Dendritic cell treated with granulocyte-macrophage colony-stimulating factor and Interleukin-4, amounts not matched to agents 40 ng/mL and 50 ng/mL, for 4 days (primary cell): ENCODE data around the gene TAS2R41.

Experiments used
- H3K27ac Mint-ChIP-seq: one replicate; pipeline ENCODE4 v1.8.0; 2022; ENCODE audit warnings: mild to moderate bottlenecking, mixed read lengths
- H3K27me3 Mint-ChIP-seq: one replicate; pipeline ENCODE4 v1.8.0; 2022; ENCODE audit warnings: mild to moderate bottlenecking, mixed read lengths
- H3K36me3 Mint-ChIP-seq: one replicate; pipeline ENCODE4 v1.8.0; 2022; ENCODE audit warnings: low read depth, mixed read lengths
- H3K4me1 Mint-ChIP-seq: one replicate; pipeline ENCODE4 v1.8.0; 2022; ENCODE audit warnings: low read depth, mixed read lengths
- H3K4me3 Mint-ChIP-seq: one replicate; pipeline ENCODE4 v1.8.0; 2022; ENCODE audit warnings: mild to moderate bottlenecking, moderate library complexity, mixed read lengths
- H3K9me3 Mint-ChIP-seq: one replicate; pipeline ENCODE4 v1.8.0; 2022; ENCODE audit warnings: mixed read lengths
- intact Hi-C: fragments of 100-400 bp; cut with micrococcal nuclease; formaldehyde crosslinking; loops from one replicate; pipeline ENCODE4 v1.15.0; 2022

The TAS2R41 gene

DNA sequence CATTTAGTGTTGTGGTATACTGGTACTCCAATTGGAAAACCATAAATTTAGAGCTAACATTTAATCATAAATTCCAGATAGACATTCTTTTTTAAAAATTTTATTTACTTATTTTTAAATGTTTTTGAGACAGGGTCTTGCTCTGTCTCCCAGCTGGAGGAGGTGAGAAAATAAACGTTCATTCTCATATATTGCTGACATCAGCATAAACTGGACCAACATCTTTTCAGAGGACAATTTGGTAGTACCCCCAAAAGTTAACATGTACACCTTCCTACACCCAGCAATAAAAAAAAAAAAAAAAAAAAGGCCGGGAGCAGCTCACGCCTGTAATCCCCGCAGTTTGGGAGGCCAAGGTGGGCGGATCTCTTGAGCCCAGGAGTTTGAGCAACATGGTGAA is 29.2 kb upstream of the TAS2R41 start:
- no peaks in the 10 kb centered on the region for H3K27me3 Mint-ChIP-seq
- H3K9me3 Mint-ChIP-seq = no peaks in the 10 kb centered on the region
- no peaks in the 10 kb centered on the region for H3K4me1 Mint-ChIP-seq
- no peak overlapping the region for H3K27ac Mint-ChIP-seq
- no peak overlapping the region for H3K4me3 Mint-ChIP-seq
- intact Hi-C loops = no loop called here
- H3K36me3 Mint-ChIP-seq = no peaks in the 10 kb centered on the region

DNA sequence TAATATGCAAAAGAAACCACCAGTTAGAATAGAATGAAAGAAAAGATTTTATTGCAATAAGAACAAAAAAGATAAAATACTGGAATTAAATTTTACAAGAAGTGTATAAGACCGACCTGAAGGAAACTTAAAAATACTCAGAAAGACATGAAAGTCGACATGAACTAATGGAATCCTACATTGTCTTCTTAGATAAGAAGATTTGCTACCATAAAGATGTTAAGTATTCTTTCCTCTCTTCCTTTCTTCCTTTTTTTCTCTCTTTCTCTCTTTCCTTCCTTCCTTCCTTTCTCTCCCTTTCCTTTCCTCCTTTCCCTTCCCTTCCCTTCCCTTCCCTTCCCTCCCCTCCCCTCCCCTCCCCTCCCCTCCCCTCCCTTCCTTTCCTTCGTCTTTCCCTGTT is 27.9 kb upstream of the TAS2R41 start:
- Mint-ChIP-seq H3K9me3 (no peaks in the 10 kb centered on the region), H3K4me1 (no peaks in the 10 kb centered on the region), H3K27me3 (no peaks in the 10 kb centered on the region), H3K4me3 (no peak overlapping the region), H3K27ac (no peak overlapping the region), H3K36me3 (no peaks in the 10 kb centered on the region)
- intact Hi-C loops = no loop called here

DNA sequence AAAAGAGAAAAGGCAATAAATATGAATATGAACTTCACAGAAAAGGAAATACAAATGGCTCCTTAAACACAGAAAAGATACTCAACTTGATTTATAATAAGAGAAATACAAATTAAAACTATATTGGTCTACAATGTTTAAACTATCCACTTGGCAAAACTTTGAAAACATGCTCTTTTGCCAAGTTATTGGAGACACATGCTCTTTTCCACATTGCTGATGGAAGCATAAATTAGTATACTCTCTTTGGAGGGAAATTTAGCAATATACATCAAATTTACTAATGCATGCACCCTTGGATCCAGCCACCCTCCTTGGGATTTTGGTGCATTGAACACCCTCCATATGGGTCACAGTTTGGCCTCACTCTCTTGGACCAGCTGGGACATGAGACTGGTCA is 26.6 kb upstream of the TAS2R41 start:
- Mint-ChIP-seq H3K27me3 (no peaks in the 10 kb centered on the region), H3K4me1 (no peaks in the 10 kb centered on the region), H3K27ac (no peak overlapping the region), H3K4me3 (no peak overlapping the region), H3K36me3 (no peaks in the 10 kb centered on the region), H3K9me3 (no peaks in the 10 kb centered on the region)
- intact Hi-C loops = no loop called here

DNA sequence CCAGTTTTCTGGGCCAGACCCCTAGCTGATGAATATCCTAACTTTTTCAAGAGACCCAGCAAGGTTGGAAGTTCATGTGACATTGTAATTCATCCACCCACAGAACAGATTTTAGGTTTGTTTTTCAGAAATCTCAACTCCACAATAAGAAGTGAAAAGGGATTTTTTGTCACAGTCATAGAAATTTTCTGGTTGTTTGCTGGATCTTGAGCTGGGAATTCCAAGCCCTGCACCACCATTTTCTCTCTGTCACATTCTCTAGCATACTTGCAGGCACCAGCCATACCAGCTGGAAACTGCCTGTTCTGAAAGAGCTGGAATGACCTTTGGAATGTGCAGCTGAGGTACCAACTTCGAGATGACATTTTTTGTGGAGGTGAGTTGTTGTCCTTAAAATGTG is 25.9 kb upstream of the TAS2R41 start:
- H3K4me1 Mint-ChIP-seq = no peaks in the 10 kb centered on the region

DNA sequence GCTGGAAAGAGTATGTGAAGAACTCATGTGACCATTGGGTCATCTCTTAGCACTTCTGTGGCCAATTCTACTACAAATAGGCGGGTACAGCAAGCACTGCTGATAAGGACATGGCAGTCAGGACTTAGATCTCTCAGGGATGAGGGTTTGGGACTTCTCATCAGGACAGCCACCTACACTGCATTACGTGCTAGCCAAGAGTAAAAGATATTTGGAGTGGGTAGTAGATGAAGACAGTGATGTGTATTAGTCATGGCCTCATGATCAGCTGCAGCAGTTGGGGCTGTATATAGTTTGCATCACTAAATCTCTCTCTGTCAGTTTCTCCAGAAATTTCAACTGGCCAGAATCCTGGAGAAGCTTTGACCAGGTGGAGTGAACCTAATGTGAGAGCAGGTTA is 25.2 kb upstream of the TAS2R41 start:
- Mint-ChIP-seq H3K9me3 (no peaks in the 10 kb centered on the region), H3K27ac (no peak overlapping the region), H3K27me3 (no peaks in the 10 kb centered on the region), H3K4me3 (no peak overlapping the region), H3K36me3 (no peaks in the 10 kb centered on the region), H3K4me1 (peaks cover 2% of the 10 kb centered on the region)
- intact Hi-C loops = no loop called here

More for the DNA sequence above, 25.9 kb upstream of the TAS2R41 start:
- Mint-ChIP-seq H3K4me3 (no peak overlapping the region), H3K9me3 (no peaks in the 10 kb centered on the region), H3K27me3 (no peaks in the 10 kb centered on the region), H3K36me3 (no peaks in the 10 kb centered on the region), H3K27ac (no peak overlapping the region)
- intact Hi-C loops = no loop called here

DNA sequence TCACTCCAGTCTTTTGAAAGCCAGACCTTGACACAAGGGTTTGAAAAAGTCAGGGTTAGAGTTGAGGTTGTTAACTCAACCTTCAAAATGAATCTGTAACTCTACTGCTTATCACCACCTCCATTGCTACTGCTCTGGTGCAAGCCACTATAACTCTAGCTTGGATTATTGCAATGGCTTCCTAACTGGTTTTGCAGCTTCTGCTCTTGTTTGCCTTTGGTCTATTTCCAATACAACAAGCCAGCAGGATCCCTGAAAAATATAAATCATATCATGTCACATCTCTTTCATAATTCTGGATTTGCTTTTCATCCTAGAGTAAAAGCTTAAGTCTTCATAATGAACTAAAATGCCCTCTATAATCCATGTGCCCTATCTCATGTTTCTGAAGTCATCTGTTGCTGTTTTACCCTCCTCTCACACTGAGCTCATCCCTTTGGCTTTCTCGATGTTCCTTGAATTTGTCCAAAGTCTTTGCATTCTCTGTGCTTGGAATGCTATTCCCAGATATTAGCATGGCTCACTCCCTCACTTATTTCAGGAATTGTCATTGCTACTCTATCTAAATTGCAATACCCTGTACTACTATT is 23.5 kb upstream of the TAS2R41 start:
- Mint-ChIP-seq H3K36me3 (no peaks in the 10 kb centered on the region), H3K27ac (no peak overlapping the region), H3K4me1 (peaks cover 19% of the 10 kb centered on the region), H3K27me3 (no peaks in the 10 kb centered on the region), H3K4me3 (no peak overlapping the region), H3K9me3 (no peaks in the 10 kb centered on the region)
- intact Hi-C loops = no loop called here

DNA sequence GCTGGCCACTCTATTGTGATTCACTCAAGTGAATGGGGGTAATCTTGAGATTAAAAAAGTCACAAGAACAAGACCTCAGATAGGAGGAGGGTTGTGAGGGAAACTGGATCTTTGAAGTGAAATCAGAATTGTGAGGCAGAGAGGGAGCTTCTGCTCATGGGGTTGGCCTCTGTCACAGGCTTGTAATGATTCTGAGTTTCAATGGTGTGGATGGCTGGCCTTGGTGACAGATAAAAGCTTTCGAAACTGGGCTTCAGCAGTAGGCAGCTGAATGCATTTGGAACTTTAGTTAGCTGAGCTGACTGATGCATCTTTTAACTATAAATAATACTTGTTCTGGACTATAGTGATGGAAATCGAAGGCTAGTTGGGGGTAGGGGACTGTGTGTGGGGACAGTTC is 22.2 kb upstream of the TAS2R41 start:
- Mint-ChIP-seq H3K4me3 (no peak overlapping the region), H3K27me3 (no peaks in the 10 kb centered on the region), H3K9me3 (no peaks in the 10 kb centered on the region), H3K36me3 (no peaks in the 10 kb centered on the region), H3K27ac (no peak overlapping the region), H3K4me1 (peaks cover 22% of the 10 kb centered on the region)
- intact Hi-C loops = no loop called here

DNA sequence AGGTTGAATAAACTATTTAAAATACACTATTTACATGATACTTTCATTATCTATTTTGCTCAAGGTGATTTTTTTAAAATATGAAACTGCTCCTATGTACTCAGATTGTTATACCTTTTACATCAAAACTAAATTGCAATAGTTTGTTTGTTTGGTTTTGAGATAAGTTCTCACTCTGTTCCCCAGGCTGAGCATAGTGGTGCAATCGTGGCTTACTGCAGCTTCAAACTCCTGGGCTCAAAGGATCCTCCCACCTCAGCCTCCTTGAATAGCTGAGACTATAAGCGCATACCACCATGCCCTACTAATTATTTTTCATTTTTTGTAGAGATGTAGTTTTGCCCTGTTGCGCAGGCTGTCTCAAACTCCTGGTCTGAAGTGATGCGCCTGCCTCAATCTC is 21.7 kb upstream of the TAS2R41 start:
- H3K4me3 Mint-ChIP-seq = no peak overlapping the region
- H3K27me3 Mint-ChIP-seq = no peaks in the 10 kb centered on the region
- no peaks in the 10 kb centered on the region for H3K9me3 Mint-ChIP-seq
- intact Hi-C loops = no loop called here
- H3K27ac Mint-ChIP-seq = no peak overlapping the region
- peaks cover 27% of the 10 kb centered on the region for H3K4me1 Mint-ChIP-seq
- H3K36me3 Mint-ChIP-seq = no peaks in the 10 kb centered on the region

DNA sequence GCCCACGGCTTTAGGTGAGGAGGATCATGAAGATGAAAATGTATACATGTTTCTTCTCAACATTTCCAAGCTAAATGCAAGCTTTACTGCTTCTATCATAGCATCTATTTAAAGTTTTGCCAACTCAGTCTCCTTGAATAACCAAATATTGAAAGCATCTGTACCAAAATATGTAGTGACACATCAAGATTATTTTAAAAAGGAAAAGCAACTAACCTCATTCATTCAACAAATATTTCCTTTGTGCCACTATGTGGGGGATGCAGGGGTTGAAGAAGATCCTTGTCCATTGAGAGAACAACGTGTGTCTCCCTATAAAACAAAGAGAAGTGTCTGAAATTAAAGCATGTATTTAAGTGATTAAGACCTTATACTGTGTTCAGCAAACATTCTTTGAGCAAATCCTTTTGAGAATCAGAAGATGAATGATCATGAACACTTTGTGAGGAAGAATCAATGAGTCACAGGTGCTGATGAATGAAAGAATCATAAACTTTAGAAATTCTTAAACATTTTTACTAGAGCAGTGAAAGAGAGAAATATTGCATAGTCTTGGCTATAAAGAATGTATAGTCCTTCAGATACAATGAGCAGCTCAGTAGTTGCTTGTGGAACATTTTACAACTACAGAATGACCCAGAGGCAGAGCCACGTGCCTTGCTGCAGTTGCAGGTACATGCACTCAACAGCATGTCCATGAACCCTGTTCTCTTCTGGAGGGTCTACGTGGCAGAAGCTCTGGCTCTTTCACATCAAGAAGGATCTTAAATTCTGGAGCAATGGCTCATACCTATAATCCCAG is 20.5 kb upstream of the TAS2R41 start:
- peak overlapping the region; percentile 83 for H3K27ac Mint-ChIP-seq
- no peaks in the 10 kb centered on the region for H3K27me3 Mint-ChIP-seq
- H3K9me3 Mint-ChIP-seq = no peaks in the 10 kb centered on the region
- H3K36me3 Mint-ChIP-seq = no peaks in the 10 kb centered on the region
- intact Hi-C loops = no loop called here
- no peak overlapping the region for H3K4me3 Mint-ChIP-seq
- H3K4me1 Mint-ChIP-seq = peaks cover 33% of the 10 kb centered on the region

DNA sequence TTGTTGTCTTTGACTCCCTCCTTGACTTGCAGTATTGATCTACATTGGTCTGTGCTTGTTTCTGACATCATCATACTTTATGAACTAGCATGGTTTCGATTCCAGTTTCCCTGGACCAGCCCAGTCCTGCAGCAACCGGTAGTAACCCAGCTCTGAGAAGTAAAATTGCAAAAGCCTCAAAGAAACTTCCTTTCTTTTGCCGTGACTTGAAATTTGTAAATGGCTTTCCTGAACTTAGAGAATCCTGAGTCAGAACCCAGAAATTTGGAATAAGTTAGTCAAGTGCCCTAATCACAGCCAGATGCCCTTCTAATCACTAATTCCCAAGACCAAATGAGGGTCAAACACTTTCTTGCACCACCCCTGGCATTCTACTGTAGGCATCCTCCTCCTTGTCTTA is 19.4 kb upstream of the TAS2R41 start:
- H3K4me3 Mint-ChIP-seq = peak overlapping the region; percentile 13
- peak overlapping the region; percentile 83 for H3K27ac Mint-ChIP-seq
- H3K27me3 Mint-ChIP-seq = no peaks in the 10 kb centered on the region
- intact Hi-C loops = no loop called here
- no peaks in the 10 kb centered on the region for H3K9me3 Mint-ChIP-seq
- H3K36me3 Mint-ChIP-seq = no peaks in the 10 kb centered on the region
- peaks cover 39% of the 10 kb centered on the region for H3K4me1 Mint-ChIP-seq

DNA sequence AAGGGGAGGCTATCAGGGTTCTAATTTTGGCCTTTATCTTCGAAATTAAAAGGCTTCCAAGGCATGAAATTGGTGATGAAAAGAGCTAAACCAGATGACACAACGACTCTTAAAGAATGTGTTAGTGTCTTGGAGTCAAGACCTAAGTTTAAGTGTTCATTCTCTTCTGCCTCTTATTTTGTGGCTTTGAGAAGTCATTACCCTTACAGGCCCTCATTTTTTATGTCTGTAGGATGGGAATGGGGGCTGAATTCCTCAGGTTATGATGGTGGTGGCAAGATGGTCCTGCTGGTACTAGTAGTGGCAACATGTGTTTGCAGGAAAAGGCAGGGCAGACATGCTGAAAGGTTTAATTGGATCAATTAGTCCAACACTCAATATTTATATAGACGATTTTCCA is 19.0 kb upstream of the TAS2R41 start:
- H3K4me3 Mint-ChIP-seq = peak overlapping the region; percentile 13
- H3K36me3 Mint-ChIP-seq = no peaks in the 10 kb centered on the region
- no peaks in the 10 kb centered on the region for H3K9me3 Mint-ChIP-seq
- no peaks in the 10 kb centered on the region for H3K27me3 Mint-ChIP-seq
- intact Hi-C loops = no loop called here
- H3K27ac Mint-ChIP-seq = peak overlapping the region; percentile 83
- peaks cover 43% of the 10 kb centered on the region for H3K4me1 Mint-ChIP-seq

DNA sequence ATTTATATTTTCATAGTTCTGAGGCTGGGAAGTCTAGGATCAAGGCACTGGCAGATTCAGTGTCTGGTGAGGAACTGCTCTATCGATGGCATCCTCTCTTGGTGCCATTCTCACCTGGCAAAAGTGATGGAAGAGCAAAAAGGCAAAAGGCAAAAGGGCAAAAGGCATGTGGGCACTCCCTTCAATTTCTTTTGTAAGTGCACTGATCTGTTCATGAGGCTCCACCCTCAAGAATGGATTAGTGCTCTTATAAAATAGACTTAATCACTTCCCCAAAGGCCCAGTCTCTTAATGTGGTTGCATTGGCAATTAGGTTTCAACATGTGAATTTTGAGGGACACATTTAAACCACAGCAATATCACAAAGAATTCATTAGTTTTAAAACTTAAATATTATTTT is 18.3 kb upstream of the TAS2R41 start:
- Mint-ChIP-seq H3K36me3 (no peaks in the 10 kb centered on the region), H3K4me3 (no peak overlapping the region), H3K4me1 (peaks cover 50% of the 10 kb centered on the region), H3K27me3 (no peaks in the 10 kb centered on the region), H3K27ac (no peak overlapping the region), H3K9me3 (no peaks in the 10 kb centered on the region)
- intact Hi-C loops = no loop called here

DNA sequence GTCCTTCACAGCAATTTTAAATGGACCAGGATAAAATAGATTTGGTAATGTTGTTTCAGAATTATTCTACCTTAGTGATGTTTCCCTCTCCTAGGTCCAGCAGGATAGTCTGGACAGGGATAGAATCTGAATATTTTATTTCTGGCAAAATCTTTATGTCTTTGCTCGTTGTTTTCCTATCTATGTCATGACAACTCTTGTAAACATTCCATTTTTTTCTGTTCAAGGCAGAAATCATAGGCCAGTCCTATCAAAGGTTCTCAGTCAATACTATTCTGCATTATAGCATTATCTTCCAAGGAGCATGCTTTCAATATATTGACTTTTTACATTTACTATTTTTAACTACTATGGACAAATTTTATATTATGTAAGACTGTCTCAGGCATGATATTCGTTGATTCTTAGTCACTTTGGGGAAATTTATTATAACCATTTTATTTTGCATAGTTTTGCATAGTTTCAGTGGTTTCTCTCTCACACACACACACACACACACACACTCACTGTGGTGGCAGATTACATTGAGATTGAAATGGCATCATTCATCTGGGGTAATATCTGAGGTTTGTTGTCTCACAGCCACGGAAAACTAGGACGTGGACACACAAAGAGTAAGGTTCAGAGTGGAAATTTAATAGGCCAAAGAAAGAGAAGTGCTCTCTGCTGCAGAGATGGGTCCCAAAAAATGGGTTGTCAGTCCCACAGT is 17.2 kb upstream of the TAS2R41 start:
- no peaks in the 10 kb centered on the region for H3K9me3 Mint-ChIP-seq
- intact Hi-C loops = no loop called here
- no peak overlapping the region for H3K4me3 Mint-ChIP-seq
- H3K27me3 Mint-ChIP-seq = no peaks in the 10 kb centered on the region
- H3K36me3 Mint-ChIP-seq = no peaks in the 10 kb centered on the region
- H3K4me1 Mint-ChIP-seq = peaks cover 50% of the 10 kb centered on the region
- H3K27ac Mint-ChIP-seq = no peak overlapping the region

DNA sequence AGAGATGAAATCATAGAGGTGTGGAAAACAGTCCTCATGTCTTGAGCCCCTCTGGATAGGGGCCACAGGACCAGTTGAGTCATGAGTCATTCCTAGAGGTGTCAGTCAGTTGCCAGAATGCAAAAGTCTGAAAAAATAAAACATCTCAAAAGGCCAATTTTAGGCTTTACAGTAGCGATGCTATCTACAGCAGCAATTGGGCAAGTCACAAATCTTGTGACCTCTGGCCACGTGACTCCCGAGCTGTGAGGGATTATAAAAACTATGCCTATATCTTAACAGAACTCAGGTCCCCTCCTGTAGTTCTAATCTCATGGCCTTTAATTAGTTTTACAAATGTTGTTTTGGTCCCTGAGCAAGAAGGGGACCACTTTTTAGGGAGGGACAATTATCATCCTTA is 15.6 kb upstream of the TAS2R41 start:
- no peaks in the 10 kb centered on the region for H3K9me3 Mint-ChIP-seq
- H3K4me1 Mint-ChIP-seq = peaks cover 50% of the 10 kb centered on the region
- peak overlapping the region; percentile 78 for H3K27ac Mint-ChIP-seq
- no peaks in the 10 kb centered on the region for H3K27me3 Mint-ChIP-seq
- H3K36me3 Mint-ChIP-seq = no peaks in the 10 kb centered on the region
- intact Hi-C loops = no loop called here
- no peak overlapping the region for H3K4me3 Mint-ChIP-seq
